GOT3 (cell line): Measurements from ENCODE around the gene MATK.

Source experiments
- DNase-seq: peaks from one replicate; lab custom pipeline; 2025; ENCODE audit warnings: mixed read lengths; lab: John Stamatoyannopoulos, UW

MATK gene

DNA sequence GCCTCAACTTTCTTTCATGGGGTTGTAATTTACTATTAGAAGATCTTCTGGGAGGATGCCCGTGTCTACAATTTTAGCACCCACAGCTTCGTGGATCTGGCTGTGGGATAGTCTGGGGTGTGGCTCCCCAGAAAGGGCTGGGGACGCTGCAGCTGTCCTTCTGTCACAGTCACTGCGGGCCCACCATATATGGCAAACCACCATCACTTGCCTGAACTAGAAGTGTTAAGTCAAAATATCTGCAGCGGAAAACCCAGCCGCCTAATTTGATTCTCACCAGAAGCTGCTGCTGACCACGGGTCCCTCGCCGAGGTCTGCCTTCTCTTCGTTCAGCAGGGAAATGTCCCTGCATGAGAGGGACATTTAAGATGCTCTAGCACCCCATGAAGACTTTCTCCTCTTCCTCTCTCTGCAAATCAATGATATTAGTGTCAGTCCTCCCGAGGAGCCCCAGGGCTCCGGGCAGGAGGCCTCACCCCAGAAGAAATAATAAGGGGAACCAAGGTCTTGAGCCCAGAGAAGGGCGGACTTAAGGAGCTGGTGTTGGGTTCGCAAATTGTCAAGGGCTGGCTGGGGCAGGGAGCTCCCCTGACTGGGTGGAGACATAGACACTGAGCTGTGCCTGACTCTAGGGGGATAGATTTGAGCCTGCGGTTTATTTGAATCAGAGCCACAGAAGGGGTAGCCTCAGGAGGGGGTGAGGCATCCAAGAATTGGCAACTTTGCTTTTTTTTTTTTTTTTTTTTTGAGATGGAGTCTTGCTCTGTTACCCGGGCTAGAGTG, 3.0 kb upstream of the MATK start:
- DNase-seq = no peak

DNA sequence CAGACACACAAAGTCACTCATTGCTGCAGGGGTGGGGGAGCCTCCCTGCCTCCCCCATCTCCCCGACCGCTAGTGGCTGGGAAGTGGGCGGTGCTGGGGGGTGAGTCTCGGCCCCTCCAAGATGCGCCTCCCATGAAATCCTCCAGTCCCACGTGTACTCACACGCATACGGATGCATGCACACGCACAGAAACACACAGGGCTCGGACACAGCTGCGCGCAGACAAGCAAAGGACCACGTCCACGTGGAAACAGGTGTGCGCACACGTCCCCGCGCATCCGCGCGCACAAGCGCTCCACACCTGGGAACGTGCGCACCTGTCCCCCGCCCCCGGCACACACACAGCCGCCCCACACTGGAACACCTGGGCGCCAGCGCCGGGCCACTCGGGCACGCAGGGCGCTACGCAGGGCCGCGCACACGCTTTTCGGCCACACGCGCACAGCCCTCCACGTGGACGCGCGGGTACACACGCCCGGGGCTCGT, 687 bp downstream of the MATK start:
- no peak for DNase-seq

GRCh38 chr19:3784607-3785450, 1.4 kb downstream of the MATK start:
- DNase-seq = no peak

DNA sequence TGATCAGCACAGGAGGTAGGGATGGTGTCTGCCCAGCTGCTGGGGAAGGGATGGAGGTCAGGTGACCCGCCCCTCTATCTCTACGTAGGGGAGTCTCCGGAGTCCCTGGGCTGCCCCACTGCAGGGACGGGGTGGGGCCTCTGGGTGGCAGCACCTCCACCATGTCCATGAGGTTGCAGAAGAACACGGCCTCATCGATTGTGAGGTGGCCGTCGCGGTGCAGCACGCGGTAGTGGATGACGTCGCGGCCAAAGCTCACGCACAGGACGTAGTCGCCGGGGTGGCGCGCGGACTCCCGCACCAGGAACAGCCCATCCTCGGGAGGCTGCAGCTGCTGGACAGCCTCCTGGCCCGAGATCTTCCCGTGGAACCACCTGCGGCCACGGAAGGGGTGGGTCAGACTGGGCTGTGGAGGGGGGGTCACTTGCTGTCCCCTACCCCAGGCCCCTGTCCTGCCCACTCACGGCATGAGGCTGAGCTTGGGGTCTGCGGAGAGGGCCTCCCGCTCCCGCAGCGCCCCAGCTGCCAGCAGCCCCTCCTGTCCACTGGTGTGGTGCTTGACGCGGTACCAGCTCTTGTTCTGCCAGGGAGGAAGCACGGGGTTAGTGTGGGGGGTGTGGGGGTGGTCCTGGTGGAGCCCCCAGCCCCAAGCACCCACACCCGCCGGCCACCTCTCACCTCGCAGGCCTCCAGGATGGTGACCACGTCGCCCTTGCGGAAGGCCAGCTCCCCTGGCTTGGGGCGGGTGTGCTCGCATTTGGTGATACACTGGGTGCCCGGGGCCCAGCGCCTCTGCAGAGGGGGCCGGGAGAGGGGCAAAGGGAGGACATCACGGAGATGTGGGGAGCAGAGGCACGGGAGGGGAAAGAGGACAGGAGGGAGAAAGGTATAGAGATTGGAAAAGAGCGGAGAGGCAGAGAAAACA, 2.3 kb downstream of the MATK start:
- DNase-seq = no peak

DNA sequence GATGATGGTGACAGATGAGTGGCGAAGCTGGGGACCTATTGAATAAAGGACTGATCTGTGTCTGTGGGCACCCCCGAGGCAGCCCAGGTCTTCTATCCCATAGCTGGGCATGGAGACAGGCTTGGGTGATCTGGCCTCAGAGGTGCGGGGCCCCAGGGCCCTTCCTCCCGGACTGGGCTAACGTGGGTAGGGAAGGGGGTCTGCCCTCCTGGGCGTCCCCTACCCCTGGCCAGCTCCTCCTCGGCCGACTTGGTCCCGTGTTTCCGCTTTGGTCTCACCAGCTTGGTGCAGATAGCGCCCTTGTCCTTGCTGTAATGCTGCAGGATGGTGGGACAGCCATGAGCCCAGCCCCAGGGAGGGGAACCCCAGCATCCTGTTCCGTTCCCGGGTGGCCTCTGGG, 3.3 kb downstream of the MATK start:
- DNase-seq = no peak

DNA sequence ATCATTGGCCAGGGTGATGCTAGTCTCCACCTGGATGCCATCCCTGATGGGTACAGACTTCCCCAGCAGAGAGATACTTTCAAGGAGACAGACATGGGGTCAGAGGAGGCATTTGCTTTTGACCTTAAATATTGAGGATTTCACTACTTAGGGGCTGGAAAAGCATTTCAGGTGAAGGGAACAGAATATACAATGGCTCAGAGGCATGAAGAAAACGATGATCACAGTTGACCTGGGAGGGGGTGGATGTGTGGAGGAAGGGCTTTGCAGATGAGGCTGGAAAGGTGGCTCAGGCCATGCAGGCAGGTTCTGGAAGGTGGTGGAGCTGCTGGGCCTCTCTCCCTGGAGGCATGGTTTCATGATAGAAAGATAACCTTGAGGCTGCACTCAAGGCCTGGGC, 3.9 kb downstream of the MATK start:
- no peak for DNase-seq

DNA sequence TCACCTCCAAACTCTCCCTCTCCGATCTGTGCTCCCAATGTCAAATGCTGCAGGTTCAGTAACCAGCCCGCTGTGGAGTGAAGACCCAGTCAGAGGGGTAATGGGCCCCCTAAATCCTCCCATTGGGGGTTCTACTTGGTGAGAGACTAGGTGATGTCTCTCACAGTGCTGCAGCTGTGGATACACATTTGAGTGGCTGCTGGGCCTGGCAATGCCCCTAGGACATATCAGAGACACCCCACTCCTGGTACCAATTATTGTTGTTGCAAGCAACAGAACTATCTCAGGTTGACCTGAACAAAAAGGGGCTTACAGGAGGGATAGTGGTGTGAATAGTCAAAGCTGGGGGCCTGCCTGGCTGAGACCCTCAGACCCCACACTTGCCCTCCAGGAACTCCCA, 4.6 kb downstream of the MATK start:
- DNase-seq = no peak

- no peak for DNase-seq
Observed at GRCh38 chr19:3780786-3781304, 5.3 kb downstream of the MATK start.

DNA sequence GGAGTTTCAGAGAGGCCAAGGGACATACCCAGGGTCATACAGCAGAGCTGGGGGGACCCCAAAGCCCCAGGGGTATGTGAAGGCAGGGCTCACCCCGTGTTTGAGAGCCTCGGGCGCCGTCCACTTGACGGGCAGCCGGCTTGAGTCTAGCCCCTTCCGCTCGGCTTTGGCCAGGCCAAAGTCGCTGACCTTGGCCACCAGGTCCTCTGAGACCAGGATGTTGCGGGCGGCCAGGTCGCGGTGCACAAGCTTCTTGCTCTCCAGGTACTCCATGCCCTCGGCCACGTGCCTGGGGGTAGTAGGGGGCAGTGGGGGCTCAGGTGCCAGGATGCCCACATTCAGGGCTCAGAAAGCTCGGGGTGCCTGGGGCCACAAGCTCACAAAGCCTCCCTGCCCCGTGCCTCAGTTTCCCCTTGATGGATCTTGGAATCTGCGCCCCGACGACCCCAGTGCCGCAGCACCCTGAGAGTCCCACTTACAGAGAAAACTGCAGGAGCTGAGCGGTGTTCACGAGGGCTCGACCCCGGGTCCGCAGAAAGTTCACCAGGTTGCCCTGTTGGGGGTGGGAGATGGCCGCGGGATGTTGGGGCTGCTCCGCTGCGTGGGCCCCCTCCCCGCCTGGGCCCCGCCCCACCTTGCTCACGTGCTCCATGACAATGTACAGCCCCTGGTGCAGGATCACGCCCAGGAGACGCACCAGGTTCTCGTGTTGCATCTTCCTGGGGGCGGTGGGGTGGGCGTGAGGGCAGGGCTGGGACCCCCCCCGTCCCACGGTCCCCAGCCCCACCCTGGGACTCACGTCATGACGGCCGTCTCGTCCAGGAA, 7.1 kb downstream of the MATK start:
- DNase-seq = no peak

DNA sequence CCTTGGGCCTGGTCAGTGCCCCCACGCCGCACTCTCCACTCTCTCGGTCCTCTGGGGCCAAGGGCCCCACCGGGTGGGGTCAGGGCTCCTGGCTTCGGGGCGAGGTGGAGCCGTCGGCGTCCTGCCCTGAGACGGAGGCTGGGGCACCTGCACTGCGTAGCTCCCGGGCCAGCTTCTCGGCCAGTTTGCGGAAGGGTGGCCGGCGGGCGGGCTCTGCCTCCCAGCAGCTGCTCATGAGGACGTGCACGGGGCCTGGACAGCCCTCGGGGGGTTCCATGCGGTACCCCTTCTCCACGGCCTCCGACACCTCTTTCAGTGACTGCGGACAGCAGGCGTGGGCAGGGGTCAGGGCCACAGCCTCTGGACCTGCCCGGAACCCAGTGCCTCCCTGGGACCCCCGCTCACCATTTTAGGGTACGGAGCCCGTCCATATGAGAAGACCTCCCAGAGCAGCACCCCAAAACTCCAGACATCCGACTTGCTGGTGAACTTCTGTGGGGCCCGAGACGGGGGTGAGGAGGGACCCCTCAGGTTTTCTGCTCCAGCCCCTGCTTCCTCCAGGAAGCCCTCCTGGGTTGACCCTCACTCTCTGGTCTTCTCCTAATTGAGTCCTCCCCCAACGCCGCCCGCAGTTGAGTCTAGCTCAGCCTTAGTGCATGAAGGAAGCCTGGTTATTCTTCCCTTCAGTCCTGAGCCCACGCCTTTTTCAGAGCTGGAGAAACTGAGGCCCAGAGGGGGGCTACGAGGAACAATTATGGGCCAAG, 7.9 kb downstream of the MATK start:
- DNase-seq = no peak

- DNase-seq = no peak
Observed at GRCh38 chr19:3776479-3777040, 9.6 kb downstream of the MATK start.

DNA sequence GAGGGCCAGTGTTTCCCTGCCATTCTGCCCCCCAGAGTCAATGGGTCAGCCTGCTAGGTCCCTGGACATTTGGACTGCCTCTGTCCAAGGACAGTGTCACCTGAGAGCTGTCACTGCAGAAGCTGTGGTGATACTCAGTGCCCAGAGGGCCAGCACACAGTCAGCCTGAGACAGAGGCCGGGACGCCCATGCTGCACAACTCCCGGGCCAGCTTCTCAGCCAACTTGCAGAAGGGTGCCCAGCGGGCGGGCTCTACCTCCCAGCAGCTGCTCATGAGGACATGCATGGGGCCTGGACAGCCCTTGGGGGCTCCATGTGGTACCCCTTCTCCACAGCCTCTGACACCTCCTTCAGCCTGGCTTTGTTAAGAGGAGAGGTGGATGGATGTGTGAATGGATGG, 10.3 kb downstream of the MATK start:
- no peak for DNase-seq

DNA sequence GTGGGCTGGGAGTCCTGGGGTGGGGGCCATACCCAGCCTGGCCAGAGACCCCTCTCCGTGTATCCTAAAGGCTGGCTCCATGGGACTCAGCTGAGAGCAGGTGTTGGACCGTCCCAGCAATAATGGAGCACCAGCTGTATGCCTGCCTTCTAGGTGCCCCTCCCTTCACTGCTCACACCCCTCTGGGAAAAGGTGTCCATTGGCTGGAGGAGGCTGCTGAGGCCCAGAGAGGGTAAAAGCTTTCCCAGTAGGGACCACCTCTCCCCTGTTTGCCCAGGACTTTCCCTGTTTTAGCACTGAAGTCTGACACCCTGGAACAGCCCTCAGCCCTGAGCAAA, 10.8 kb downstream of the MATK start:
- DNase-seq = no peak

DNA sequence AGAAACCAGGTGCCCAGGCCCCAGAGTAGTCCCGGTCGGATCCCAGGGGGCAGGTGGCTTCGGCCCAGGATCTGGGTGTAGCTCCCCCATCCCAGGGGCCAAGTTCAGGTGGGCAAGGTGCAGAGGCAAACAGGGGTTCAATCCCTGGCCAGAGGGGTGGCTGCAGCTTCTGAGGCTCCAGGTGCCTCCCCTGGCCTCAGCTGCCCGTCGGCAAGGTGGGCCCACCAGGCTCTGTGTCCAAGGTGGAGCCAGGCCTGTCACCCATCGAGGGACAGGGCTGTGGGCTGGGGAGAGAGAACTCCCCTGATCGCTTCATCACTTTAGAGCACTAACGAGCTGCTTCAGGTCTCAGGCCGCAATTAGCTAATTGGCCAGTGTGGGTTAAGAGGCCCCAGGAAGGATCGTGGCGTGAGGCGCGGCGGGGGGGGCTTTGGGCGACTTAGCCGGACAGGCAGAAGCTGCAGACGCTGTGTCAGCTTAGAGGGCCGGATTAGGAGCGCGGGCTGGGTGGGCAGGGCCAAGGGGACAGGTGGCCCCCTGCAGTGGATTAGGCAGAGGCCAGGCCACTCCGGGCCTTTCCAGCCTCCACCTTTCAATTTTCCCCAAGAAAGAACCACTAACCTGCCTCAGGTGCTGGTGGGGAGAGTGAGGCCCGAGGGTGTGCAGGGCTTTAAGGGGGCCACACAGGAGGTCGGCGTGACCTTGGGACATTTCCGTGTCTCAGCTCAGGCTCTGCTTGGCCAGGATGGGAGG, 11.4 kb downstream of the MATK start:
- DNase-seq = no peak

GRCh38 chr19:3773814-3774515, 12.2 kb downstream of the MATK start:
- DNase-seq = no peak

DNA sequence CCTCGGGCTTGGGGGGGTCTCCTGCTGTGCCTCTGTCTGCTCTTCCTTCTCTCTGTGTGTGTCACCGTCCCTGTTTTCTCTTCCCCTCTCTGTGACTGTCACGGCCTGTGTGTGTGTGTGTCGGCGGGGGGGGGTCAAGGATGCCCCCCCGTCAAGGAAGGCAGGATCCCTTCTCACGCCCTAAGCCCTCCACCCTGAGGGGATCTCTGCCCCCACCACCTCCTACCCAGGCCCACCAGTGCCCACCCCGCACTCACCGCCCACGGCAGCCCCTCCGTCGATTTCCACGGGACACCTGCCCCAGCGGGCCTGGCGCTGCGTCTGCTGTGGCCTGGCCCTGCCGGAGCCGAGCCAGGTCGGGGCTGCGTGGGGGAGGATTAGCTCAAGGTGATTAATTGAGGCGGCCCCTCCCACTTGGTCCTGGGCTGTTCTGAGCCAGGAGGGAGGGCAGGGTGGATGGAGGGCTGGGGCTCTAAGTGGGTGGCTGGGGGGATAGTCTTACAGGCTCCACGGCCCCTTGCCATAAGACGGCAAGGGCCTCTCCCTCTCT, 14.2 kb downstream of the MATK start, which contains the start of gene RAX2:
TSS of gene RAX2 (minus strand) at position 323 of the 550 bp plus-strand sequence. CDS start 486 bp downstream, outside the sequence.
- DNase-seq = no peak

DNA sequence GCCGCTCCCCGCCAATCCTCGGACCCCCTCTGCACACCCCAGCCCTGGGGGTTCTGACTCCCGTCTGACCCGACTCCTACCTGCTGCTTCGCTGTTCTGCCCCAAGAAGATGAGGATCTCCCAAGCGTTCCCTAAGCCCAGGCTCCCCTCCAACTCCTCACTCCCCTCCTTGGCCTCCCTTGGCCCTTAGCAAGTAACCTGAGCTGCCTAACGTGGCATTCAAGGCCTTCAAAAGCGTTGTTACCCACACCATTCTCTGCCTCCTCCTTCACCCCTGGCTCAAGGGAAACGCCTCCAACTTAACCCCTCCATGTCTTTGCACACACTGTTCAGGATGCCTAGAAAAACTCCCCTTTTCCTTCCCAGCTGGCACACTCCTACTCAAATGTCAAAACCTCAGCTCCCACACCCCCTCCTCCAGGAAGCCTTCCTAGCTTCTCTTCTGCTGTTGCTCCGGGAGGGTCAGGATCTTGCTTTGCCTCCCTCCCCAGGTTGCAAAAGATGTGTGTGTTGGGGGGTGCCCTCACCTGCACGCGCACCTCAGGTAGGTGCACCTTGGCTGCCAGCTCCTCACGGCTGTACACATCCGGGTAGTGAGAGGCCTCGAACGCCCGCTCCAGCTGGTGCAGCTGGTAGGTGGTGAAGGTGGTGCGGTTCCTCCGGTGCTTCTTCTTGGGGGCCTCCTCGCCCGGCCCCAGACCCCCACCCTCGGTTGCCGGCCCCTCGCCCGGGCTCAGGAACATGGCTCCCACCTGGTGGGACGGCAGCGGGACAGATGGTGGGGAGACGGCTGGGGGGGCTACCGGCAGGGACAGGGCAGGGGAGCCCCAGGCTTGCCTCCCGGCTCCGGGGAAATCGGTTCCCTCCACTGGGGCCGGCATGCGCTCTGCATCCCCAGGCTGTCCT, 14.9 kb downstream of the MATK start:
- DNase-seq = no peak
